GM18909 (cell line): ENCODE data around the gene RAPGEF6.
"Not testable (repeated sequence)": the region's sequence is repeated elsewhere in the genome, so short reads cannot be mapped to it uniquely, and the experiment has no call there.

Source experiments
- ATAC-seq: cut with Tn5 transposase; IDR thresholded peaks from one replicate; pipeline ENCODE4 v1.9.1; 2021; ENCODE audit warnings: mild to moderate bottlenecking; ENCODE audit not compliant: unreplicated experiment, poor library complexity

RAPGEF6 gene

GRCh38 chr5:131644822-131645221 is 9.8 kb upstream of the RAPGEF6 start:
- no peak for ATAC-seq

- ATAC-seq, result no peak
These were observed 9.3 kb upstream of the RAPGEF6 start for GRCh38 chr5:131644370-131644769.

- ATAC-seq, result no peak
These were observed 6.5 kb upstream of the RAPGEF6 start for GRCh38 chr5:131641494-131641893.

- peak; percentile 50 for ATAC-seq
These were observed 5.2 kb upstream of the RAPGEF6 start for GRCh38 chr5:131640043-131640856.

- no peak for ATAC-seq
These were observed 4.1 kb upstream of the RAPGEF6 start for GRCh38 chr5:131639148-131639547.

- ATAC-seq, result no peak
These were observed 2.7 kb upstream of the RAPGEF6 start for GRCh38 chr5:131637694-131638093.

GRCh38 chr5:131635684-131636572 is 899 bp upstream of the RAPGEF6 start:
- ATAC-seq, result no peak

- peak; percentile 28 for ATAC-seq
These were observed 398 bp downstream of the RAPGEF6 start for GRCh38 chr5:131634666-131634995.

GRCh38 chr5:131634238-131634637 is 791 bp downstream of the RAPGEF6 start:
- no peak for ATAC-seq

- ATAC-seq, result no peak
These were observed 1.2 kb downstream of the RAPGEF6 start for GRCh38 chr5:131633830-131634229.

GRCh38 chr5:131630963-131631350 is 4.1 kb downstream of the RAPGEF6 start:
- no peak for ATAC-seq

GRCh38 chr5:131630208-131630962 is 4.6 kb downstream of the RAPGEF6 start:
- ATAC-seq, result no peak

- ATAC-seq, result no peak
These were observed 6.0 kb downstream of the RAPGEF6 start for GRCh38 chr5:131628990-131629389.

GRCh38 chr5:131627207-131627865 is 7.7 kb downstream of the RAPGEF6 start:
- ATAC-seq, result no peak

- ATAC-seq, result no peak
These were observed 12.4 kb downstream of the RAPGEF6 start for GRCh38 chr5:131622633-131623032.

GRCh38 chr5:131621164-131621563 is 13.9 kb downstream of the RAPGEF6 start:
- not testable (repeated sequence) for ATAC-seq

GRCh38 chr5:131619102-131619501 is 15.9 kb downstream of the RAPGEF6 start:
- ATAC-seq, result no peak

- no peak for ATAC-seq
These were observed 17.7 kb downstream of the RAPGEF6 start for GRCh38 chr5:131617140-131617822.

GRCh38 chr5:131615957-131616356 is 19.1 kb downstream of the RAPGEF6 start:
- no peak for ATAC-seq

GRCh38 chr5:131613423-131613822 is 21.6 kb downstream of the RAPGEF6 start:
- no peak for ATAC-seq
